OCI-LY7 (cell line): Measurements from ENCODE around the gene TMPRSS6.

Experiments used
- CTCF ChIP-seq: fragments of 200-600 bp; sonication (generic); conservative IDR thresholded peaks from 2 replicates; pipeline ENCODE4 v1.5.1; 2014; ENCODE audit warnings: mild to moderate bottlenecking, antibody characterized with exemption, low read length, moderate library complexity, mixed read lengths
- EZH2phosphoT487 ChIP-seq: fragments of 200-600 bp; sonication (generic); IDR thresholded peaks from 2 replicates; pipeline ENCODE4 v1.6.1; 2018; ENCODE audit warnings: low read depth, borderline replicate concordance, mild to moderate bottlenecking, mixed run types, antibody characterized with exemption, low read length, moderate library complexity, mixed read lengths

GRCh38 chr22:37139762-37140161 is 30.2 kb upstream of the TMPRSS6 start:
- no peak for TF ChIP-seq CTCF
- TF ChIP-seq EZH2phosphoT487, result no peak
